Right kidney (tissue), 1 donor: Measurements from ENCODE around the gene ARL6IP6.
"Not testable (repeated sequence)": the region's sequence is repeated elsewhere in the genome, so short reads cannot be mapped to it uniquely, and the experiment has no call there.

Source experiments
- DNase-seq: peaks from one replicate; pipeline ENCODE4 v3.0.0-alpha.2; 2016

The ARL6IP6 gene

DNA sequence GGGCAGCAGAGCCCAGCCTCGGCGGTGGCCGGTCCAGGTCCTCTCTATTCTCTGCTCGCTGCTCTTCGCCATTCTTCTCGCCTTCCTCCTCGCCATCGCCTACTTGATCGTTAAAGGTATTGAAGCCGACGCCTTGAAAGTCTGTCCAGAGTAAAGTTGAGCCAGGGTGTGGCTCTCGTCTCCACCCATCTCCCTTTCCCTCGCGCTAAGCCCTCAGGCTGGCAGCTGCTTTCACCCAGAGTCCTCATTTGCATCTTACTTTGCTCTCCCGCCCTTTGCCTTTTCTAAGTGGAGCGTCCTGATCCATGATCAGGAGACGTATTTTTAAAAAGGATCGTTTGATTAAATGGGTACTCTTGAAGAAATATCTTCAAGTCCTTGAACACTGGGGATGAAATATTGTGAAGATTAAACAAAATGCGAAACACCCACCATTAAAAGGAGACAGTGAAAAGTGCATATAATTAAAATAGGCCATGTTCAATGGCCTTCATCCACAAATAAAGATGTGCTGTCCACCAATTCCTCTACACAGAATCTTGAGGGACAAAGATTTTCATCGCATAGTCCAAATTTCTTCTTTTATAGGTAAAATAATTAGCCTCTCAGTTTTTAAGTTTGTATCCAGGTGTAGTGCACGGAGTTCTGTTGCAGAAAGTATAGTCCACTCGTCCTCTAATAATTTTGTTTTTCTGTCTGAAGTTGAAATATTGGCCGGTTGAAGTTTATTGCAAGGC lies 657 bp downstream of the ARL6IP6 start:
- DNase-seq = no peak

DNA sequence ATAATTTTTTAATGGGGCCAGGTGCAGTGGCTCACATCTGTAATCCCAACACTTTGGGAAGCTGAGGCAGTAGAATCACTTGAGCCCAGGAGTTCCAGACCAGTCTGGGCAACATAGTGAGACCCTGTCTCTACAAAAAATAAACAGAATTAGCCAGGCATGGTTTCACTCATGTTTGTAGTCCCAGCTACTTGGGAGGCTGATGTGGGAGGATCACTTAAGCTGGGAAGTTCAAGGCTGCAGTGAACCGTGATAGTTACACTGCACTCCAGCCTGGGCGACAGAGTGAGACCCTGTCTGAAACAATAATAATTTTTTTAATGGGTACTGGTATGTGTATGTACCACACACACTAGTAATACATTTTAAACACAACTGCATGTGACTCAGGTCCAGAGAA lies 2.4 kb downstream of the ARL6IP6 start:
- DNase-seq = no peak

DNA sequence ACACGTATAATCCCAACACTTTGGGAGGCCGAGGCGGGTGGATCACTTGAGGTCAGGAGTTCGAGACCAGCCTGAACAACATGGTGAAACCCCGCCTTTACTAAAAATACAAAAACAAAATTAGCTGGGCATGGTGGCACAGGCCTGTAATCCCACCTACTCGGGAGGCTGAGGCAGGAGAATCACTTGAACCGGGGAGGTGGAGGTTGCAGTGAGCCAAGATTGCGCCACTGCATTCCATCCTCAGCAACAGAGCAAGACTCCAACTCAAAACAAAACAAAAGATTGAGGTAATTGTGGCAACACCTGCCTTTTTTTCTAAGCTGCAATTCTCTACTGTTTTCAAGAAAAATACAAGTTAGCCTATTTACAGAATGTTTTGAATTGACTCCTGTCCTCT lies 4.2 kb downstream of the ARL6IP6 start:
- not testable (repeated sequence) for DNase-seq

DNA sequence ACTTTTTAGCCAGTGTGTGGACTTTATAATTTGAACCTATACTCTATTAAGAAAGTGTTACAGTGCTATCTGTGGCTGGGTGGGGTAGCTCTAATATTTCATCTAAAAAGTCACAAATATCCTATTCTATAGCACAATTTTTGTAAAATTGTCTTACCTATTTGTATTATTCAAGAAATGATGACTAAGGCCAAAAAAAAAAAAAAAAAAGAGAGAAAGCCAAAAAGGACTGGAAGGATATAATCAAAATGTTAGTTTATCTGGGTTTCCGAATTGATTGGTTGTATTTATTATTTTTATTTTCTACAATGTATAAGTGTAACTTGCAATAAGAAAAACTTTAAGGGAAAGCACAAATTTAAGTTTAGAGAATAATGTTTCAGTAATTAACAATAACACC lies 5.5 kb downstream of the ARL6IP6 start:
- DNase-seq = no peak

DNA sequence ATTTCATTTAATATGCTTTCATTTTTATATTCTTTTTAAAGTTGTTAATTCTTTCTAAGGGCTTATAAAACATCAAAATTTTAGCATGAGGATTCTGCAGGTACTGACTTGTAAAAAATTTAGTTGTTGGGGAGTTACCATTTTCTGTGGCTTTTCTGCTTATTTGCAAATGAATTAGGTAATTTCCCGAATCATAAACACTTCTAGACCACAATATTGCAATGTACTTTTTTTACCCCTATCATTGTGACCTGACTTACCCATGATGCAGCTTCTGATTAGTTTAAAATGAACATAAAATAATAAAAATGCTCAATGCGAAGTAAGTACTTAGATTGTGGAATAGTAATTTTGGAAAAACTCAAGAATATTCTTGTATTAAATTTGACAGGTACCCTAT lies 11.4 kb downstream of the ARL6IP6 start:
- no peak for DNase-seq

DNA sequence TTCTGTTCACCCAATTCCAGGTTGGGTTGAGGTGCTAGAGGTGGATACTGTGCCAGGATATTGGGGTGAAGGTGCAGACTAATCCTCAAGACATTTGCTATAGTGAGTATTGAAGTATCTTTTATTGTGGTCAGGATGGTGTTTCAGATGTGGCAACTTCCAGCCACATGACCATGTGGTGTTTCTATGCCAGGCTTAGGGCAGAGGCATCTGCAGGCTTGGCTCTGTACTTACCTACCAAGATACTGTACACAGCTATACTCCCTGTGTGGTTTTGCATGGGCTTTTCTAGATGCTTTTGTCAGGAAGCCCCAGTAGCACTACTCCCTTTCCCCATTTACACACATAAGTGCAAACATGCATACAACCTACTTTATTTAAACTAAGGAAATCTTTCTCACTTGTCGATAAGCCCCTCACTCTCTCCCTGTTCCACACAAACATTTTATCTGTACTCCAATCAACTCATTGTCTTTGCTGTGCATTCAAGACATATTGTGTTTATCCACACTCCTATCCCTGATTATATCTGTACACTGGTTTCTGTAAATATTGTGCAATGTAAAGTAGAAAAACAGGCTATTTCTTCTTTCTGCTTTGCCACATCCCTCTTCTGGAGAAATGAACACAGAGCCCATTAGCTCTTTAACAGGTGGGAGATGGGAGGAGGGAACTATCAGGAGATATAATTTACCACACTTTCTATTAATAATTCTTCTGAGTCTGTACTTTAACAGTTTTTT lies 12.3 kb downstream of the ARL6IP6 start:
- no peak for DNase-seq

DNA sequence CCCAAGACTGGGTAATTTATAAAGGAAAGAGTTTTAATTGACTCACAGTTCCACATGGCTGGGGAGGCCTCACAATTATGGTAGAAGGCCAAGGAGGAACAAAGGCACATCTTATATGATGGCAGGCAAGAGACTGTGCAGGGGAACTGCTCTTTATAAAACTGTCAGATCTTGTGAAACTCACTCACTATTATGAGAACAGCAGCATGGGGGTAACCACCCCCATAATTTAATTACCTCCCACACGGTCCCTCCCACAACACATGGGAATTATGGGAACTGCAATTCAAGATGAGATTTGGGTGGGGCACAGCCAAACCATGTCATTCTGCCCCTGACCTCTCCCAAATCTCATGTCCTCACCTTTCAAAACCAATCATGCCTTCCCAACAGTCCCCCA lies 19.1 kb downstream of the ARL6IP6 start:
- not testable (repeated sequence) for DNase-seq

DNA sequence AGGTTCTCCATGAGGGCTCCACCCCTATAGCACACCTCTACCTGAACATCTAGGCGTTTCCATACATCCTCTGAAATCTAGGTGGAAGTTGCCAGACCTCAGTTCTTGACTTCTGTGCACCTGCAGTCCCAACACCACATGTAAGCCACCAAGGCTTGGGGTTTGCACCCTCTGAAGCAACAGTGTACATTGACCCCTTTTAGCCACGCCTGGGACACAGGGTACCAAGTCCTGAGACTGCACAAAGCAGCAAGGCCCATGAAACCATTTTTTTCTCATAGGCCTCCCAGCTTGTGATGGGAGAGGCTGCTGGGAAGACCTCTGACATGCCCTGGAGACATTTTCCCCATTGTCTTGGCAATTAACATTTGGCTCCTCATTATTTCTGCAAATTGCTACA lies 20.0 kb downstream of the ARL6IP6 start:
- DNase-seq = no peak

DNA sequence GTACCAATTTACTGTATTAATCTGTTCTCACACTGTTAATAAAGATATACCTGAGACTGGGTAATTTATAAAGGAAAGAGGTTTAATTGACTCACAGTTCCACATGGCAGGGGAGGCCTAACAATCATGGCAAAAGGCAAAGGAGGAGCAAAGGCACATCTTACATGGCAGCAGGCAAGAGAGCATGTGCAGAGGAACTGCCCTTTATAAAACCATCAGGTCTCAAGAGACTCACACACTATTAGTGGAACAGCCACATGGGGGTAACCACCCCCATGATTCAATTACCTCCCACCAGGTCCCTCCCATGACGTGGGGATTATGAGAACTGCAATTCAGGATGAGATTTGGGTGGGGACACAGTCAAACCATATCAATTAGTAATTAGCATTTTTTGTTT lies 21.3 kb downstream of the ARL6IP6 start:
- not testable (repeated sequence) for DNase-seq

DNA sequence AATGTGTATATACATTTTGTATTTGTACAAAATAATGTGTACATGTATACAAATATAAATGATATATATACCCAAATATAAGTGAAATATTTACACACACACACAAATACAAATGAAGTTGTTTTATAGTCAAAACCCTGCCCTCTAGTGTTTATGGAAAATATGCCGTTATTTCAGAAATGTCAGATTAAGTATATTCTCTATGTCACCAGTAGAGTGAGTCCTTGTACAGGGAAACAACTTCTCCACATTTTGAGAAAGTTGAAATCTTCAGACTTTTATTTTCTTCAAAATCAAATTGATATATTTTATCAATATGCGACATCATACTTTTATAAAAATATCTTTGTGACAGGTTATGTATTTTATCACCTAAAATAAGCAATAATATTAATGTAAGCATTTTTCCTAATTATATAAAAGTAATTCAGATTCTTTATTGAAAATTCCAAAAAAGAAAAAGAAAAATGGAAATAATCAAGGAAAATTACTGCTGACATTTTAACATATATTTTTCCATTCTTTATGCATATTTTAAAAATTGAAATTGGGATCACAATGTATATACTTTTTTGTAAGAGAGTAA lies 22.4 kb downstream of the ARL6IP6 start:
- DNase-seq = no peak

DNA sequence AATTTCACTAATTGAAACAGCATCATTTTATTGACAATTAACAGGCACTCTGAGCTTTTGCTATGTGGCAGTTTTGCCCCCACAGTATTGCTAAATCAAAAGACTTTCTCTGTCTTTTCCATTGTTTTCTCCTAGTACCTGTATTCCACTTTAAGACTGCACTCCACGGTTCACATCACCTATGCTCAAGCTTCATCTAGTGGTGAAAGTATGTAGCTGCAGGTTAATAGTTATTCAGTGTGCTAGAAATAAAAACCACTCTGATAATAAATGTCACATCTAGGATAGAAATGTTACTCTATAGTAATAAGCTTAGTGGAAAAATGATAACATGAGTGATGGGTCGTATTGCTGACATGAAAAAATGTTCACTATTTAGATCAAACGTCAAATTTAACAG lies 24.6 kb downstream of the ARL6IP6 start:
- DNase-seq = no peak

DNA sequence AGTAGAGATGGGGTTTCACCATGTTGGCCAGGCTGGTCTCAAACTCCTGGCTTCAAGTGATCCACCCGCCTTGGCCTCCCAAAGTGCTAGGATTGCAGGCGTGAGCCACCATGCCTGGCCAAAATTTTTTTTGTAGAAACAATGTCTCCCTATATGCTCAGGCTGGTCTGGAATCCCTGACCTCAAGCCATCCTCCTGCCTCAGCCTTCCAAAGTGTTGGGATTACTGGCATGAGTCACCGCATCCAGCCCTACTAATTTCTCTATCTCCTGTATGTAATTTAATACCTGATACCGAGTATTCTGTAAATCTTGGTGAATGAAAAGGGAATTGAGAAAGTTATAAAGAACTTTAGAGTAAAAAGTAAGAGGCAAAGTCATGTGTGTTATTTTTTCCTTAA lies 29.3 kb downstream of the ARL6IP6 start:
- not testable (repeated sequence) for DNase-seq

DNA sequence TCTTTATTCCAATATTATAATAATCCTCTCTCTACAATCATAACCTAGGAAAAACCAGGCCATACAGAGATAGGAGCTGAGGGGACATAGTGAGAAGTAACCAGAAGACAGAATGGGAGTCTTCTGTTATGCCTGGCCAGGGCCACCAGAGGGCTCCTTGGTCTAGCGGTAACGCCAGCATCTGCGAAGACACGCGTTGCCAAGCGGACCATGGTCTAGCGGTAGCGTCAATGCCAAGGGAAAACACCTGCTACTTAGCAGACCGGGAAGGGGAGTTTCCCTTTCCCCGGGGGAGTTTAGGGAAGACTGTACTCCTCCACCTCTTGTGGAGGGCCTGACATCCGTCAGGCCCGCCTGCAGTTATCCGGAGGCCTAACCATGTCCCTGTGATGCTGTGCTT lies 36.6 kb downstream of the ARL6IP6 start:
- no peak for DNase-seq

DNA sequence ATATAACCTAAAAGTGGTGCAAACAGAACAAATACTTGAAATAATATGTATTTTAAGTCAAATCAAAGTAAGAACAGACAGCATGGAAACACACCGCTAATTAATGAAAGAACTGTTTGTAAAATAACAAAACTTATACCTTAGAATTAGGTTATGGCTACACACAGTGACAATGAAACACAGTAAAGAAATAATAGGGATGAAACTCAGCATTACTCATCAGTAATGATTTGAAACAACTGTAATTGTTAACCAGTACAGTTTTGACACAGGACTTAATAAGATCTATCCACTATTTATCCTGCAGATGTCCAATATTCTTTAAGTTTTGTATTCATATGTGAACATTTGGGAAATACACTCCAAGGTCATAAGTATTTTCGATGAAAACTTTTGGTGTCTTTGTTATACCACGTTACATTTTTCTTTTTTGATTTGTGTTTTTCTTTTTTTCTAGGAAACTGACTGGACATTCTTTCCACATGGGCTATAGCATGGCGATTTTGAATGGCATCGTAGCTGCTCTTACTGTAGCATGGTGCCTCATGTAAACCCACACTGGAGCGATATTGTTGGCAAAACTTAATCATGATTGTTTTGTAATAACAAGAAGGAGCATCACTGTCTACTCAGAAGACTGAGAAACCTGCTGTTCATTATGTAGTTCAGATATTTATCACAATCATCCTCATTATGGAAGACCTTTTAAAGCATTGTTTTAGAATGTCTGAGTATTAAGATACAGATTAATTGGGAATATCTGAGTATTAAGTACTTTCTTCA lies 41.1 kb downstream of the ARL6IP6 start:
- DNase-seq = no peak

DNA sequence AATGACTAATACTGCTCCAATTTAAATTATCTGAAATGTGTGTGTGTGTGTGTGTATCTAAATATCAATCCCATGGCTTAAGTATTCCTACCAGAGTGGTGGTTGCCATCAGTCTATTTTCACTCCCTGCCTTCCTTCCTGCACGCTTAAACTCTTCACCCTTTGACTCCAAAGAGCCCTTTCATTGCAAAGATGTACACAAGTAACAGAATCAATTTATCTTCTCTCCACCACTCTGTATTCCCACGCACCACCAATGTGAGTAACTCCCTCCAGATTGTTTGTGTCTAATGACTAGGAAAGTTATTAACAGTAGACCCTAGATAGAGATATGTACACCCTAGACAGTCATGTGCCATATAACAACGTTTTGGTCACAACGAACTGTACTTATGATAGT lies 42.8 kb downstream of the ARL6IP6 start:
- no peak for DNase-seq

DNA sequence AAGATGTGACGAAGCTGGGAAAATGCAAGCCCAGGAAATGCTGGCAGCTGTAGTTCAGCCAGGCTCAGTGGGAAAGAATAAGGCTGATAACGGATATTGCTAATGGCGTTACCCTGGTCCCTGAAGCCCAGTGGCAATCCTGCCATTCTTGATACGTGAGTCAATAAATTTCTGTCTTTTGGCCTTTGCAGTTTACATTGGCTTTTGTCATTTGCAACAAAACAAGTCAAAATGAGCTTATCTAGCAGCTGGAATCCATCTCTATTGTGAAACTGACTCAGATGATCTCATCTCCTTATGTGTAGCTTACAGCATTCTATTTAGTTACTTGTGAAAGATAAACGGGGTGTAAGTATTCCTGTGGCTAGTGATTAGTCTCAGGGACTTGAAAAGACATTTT lies 43.8 kb downstream of the ARL6IP6 start:
- no peak for DNase-seq

DNA sequence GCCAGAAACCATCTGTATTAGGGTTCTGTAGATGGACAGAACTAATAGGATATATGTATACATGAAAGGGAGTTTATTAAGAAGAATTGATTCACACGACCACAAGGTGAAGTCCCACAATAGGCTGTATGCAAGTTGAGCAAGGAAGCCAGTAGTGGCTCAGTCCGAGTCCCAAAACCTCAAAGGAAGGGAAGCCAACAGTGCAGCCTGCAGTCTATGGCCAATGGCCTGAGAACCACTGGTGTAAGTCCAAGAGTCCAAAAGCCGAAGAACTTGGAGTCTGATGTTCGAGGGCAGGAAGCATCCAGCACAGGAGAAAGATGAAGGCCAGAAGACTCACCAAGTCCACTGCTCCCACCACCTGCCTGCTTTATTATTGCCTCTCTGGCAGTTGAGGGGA lies 44.8 kb downstream of the ARL6IP6 start:
- DNase-seq = not testable (repeated sequence)

DNA sequence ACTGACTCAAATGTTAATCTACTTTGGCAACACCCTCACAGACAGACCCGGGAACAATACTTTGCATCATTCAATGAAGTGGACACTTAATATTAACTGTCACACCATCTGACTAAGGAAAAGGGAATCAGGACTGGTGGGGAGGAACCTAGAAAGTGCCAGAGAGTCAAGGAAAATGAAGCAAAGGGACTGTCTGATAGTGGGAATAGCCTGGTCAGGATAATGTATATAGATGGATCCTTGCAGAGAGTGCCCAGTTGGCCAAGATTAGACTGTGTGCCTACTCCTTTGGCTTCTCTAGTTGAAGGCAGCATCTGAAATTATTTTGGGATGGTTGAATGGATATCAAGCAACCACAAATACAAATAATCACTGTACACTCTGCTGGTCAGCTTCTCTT lies 45.2 kb downstream of the ARL6IP6 start:
- no peak for DNase-seq

DNA sequence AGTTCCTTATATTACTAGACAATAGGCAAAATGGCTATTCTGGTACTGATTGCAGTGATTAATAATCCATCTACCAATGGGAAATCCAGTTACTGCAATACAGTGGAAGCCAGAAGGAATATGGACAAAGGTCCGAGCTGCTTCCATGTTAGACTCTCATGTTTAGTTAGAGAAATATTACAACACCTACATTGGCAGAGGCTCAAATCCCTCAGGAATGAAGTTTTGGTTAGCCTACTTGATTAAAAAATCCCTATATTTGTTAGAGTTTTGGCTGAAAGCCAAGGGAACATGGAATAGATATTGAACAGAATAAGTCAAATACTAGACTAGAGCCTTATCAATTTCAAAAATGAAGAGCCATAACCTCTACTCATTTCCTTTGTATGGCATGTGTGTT lies 48.5 kb downstream of the ARL6IP6 start:
- DNase-seq = no peak

DNA sequence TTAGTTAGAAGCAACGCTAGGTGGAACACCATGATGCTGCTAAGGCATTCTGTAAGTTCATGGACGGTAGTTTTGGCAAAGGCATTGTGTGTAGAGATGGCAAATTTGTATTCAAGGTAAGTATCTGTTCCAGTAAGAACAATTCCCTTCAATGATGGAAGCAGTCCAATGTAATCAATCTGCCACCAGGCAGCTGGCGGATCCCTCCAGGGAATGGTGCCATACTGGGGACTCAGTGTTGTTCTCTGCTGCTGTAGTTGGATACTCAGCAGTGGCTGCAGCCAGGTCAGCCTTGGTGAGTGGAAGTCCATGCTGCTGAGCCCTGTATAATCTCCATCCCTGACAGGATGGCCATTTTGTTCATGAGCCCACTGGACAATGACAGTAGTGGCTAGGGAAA lies 62.8 kb downstream of the ARL6IP6 start:
- DNase-seq = no peak

DNA sequence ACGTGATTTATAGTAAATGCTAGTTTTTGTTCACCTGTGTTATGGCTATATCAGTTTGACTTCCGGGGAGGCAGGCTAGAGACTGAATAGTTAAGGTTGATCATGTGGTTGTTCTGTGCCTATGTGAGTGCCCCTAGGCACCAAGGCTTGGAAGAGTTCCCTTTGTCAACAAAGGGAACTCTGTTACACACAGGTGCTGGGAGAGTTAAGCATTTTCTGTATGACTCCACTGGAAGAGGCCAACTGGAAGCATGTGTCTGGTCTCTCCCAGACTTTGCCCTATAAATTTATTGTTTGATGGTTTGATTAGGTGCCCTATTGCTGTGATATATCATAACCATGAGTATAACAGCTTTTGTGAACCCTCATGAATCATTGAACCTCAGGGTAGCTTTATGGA lies 63.8 kb downstream of the ARL6IP6 start:
- no peak for DNase-seq

DNA sequence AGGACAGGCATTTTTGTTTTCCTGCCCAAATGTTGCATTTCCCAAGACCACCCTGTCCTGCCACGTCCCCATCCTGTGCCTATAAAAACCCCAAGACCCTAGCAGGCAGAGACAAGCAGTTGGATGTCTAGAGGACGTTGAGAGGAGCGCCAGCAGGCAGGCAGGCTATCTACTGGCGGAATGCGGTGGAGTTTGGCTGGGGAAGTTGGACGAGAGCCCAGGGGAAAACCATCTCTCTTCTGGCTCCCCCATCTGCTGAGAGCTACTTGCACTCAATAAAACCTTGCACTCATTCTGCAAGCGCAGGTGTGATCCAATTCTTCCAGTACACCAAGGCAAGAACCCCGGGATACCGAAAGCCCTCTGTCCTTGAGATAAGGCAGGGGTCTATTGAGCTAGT lies 72.5 kb downstream of the ARL6IP6 start:
- no peak for DNase-seq

DNA sequence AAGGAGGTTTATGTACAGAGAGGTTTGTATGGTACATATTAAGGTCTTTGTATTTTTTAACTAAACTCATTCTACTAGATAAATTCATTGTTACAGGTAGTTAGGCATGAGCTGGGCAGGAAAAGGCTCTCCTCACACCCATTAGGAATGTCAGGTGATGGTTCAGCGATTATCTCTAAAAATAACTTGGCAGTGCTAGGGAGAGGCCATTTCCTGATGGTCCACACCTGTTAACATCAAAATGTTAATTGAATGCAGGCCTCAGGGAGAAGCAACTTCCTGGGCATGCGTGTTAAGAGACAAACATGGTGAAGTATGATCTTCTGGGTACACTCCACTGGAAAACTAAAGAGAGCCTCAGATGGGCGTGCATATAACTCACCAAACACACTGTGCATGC lies 73.6 kb downstream of the ARL6IP6 start:
- DNase-seq = no peak
